ENCODE results near the gene HS1BP3.

DNA sequence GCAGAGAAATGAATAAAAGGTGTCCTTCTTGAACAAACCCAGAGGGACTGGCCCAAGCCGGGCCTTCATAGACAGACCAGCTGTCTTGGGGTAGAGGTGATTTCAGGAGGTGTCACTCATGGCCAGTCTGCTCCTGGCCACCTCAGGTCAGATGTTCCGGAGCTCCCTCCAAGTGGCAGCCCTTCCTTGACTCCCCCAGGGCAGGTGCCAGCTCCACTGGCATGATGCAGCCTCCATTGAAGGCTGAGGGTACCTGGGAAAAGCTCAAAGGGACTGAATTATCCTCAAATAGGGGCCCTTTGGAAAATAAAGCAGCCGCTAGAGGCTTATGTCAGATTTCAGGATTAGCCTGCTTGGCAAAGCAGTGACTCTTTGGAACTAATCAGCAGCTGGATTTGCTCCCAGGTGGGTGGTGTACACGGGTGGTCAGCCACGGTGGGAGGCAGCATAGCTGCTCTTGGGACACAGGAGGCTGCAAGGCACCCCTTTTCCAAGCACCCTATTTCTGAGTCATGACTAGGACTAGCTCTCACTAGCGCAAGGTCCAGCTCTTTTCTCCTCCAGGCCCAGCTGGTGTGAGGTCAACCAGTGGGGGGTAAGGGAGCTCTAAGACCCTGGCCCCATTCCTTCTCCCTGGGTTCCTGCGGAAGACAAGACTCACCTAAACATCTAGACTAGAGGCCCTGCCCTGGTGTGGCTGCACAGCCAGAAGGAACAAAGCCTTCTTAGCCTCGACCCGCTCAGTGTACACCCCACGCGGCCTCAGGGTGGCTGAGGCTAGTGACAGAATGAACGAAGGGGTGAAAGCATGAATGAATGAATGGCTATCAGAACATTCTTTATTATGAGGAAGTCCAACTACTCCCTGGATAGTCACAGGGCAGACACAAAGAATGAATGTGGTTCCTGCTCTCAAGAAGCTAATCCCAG lies 29.3 kb downstream of the HS1BP3 start:
- TF ChIP-seq POLR2A (IDR thresholded peaks at IDR 0.05) (no peak), CTCF (IDR thresholded peaks at IDR 0.05) (no peak)

Data from thyroid gland (tissue), 4 donors.